CD4-positive, alpha-beta T cell treated with Interleukin-15 for 1 hour (primary cell): ENCODE measurements around the gene NDUFB10.
A peak's percentile ranks its signal among the peaks of the same experiment; 100 is the strongest.
"Not testable (repeated sequence)": the region's sequence is repeated elsewhere in the genome, so short reads cannot be mapped to it uniquely, and the experiment has no call there.

ENCODE experiments used
- DNase-seq: peaks from one replicate; pipeline ENCODE4 v3.0.0-alpha.2; 2020

NDUFB10 gene

GRCh38 chr16:1926271-1926670, 33.1 kb upstream of the NDUFB10 start:
- no peak for DNase-seq

GRCh38 chr16:1929105-1929504, 30.2 kb upstream of the NDUFB10 start:
- no peak for DNase-seq

GRCh38 chr16:1929578-1930337, 29.6 kb upstream of the NDUFB10 start:
- peak; percentile 89 for DNase-seq

GRCh38 chr16:1930338-1930720, 29.0 kb upstream of the NDUFB10 start:
- no peak for DNase-seq

DNA sequence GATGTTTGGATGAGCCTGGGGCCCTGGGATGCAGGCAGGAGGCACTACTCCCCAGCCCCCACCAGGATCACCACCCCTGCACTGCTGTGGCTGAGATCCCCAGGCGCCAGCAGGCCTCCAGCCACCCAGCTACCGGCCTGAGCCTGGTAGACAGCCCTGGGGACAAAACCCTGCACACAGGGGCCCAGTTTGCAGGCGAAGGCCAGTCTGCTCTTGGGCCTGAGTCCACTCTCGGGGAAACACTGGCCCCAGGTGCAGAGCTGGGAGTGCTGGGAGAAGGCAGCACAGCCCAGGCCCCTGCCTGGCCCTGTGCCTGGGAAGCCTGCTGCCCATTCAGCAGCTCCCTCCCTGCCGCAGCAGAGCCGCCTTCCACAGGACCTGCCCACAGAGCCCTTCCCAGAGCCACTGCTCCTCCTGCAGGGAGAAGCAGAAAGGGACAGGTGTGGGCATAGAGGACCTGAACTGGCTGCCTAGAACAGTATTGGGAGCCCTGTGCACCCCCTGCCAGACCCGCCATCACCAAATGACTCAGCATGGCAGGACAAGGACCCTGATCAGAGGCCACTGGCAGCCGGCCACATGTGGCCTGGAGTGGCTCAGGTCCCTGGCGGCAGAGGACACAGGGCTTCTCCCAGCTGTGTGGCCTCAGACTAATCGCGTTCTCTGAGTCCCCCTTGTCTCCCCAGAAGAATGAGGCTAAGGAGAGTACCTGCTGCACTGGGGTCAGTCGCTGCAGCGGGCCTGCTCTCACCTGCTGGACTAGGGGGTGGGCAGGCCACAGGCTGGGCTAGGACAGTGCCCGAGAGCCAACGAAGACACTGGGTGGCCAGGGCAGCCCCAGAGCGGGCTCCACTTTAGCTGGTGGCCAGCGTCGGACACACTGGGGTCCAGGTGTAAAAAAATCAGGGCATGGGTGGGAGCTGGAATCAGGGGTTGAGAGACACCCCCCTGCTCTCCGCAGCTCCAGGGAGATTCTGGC, 27.0 kb upstream of the NDUFB10 start:
- DNase-seq = no peak

- no peak for DNase-seq
Measured at GRCh38 chr16:1933097-1933661, 26.2 kb upstream of the NDUFB10 start.

GRCh38 chr16:1936945-1937479, 22.3 kb upstream of the NDUFB10 start:
- no peak for DNase-seq

GRCh38 chr16:1938316-1938715, 21.0 kb upstream of the NDUFB10 start:
- DNase-seq = peak; percentile 56

DNA sequence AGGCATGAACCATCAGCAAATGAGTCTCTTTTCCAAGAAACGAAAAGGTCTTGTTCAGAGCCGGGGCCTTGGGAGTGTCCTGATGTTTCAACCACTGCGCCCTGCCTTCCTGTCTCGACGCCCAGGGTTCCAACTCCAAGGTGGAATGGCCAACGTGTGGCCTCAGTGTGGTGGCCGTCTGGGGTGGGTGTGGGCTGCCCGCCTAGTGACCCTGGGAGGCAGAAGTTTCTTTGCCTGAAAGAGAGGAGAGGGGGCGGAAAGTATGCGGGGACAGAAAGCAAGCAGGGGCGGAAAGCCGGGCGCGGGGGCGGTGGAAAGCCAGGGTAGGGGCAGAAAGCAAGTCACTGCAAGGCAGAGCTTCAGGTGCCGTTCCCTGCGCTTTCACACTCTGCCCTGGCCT, 20.4 kb upstream of the NDUFB10 start:
- no peak for DNase-seq

DNA sequence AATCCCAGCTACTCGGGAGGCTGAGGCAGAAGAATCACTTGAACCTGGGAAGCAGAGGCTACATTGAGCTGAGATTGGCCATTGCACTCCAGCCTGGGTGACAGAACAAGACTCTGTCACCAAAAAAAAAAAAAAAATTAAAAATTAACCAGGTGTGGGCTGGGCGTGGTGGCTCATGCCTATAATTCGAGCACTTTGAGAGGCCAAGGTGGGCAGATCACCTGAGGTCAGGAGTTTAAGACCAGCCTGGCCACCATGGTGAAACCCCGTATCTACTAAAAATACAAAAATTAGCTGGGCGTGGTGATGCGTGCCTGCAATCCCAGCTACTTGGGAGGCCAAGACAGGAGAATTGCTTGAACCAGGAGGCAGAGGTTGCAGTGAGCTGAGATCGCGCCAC, 19.5 kb upstream of the NDUFB10 start:
- DNase-seq = not testable (repeated sequence)

GRCh38 chr16:1940273-1941161, 18.8 kb upstream of the NDUFB10 start:
- no peak for DNase-seq

DNA sequence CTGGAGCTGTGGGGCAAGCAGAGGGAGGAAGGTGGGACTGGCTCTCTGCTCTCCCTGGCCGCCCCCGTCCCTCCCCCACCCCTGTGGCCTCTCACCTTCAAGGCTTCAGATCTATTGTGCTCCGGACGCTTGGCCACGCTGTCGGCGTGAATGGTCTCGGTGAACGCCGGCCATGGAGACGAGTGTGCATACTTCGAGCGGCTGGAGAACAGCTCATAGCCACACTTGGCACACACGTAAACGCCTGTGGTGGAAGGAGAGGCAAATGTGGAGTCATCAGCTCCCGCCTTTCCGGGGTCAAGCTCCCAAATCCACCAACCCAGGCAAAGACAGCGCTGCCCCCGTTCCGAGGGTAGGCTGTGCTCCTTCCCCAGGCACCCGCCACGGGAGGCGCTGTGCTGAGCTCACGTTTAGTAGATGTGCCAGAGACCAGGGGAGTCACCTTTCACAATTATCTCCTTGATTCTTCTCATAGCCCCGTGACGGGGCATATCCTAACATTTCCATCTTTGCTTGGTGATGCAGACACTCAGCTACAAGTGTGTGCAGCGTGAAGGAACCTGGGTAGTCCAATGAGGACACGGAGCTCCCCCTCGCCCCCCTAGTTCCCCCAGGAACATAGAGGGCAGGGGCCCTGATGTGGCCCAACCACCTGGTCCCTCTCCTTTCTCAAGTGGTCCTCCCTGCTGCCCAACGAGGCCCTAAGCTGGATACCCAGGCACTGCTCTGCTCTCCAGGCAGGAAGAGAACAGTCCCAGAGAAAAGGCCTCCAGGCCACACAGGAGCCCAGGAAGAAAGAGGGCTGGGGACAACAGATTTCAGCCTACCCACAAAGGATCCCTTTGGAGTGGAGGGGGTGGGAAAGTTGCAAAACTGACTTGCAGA, 17.9 kb upstream of the NDUFB10 start:
- DNase-seq = no peak

- peak; percentile 55 for DNase-seq
Measured at GRCh38 chr16:1942047-1942809, 17.1 kb upstream of the NDUFB10 start.

DNA sequence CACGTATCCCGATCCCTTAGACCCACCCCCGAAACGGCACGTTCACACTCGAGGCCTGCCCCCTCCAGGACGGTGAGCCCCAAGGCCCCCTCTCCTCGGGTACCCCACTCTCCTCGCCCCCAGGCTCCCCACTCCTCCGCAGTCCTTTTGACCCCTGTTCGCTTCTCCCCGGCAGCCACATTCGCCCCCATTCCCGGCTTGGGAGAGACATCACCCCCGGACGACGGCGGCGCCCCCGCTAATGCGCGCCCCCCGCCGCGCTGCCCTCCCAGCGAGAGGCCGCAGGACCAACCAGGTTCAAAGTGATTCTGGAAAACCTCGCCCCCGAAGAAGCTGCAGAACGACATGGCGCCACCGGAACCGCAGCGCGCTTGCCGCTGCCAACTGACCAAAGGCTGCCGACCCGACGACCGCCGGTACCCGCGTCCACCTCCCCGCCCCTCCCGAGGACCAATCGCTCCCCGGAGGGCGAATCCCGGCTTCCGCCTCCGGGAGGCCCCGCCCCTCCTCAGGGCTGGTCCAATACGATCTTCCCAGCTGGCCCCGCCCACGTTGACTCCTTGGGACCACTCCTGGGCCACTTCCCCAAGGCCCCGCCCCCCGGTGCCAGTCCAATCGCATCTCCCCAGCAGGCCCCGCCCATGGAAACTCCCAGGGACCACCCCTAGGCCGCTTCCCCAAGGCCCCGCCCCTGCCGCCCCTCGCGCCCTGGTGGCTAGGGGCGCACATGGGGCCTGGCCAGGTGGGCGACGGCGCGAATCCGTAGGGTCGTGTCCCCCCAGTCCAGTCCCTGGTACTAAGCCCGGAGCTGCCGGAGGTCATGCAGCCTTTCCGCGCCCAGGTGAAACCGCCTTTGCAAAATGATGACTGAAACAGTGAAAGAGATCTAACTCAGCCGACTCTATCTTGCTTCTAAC, 16.3 kb upstream of the NDUFB10 start, which contains the start of gene MSRB1:
MSRB1 (minus strand) TSS at position 390 of the 917 bp plus-strand sequence; CDS start at position 347, 43 bp downstream.
- DNase-seq = peak; percentile 99

DNA sequence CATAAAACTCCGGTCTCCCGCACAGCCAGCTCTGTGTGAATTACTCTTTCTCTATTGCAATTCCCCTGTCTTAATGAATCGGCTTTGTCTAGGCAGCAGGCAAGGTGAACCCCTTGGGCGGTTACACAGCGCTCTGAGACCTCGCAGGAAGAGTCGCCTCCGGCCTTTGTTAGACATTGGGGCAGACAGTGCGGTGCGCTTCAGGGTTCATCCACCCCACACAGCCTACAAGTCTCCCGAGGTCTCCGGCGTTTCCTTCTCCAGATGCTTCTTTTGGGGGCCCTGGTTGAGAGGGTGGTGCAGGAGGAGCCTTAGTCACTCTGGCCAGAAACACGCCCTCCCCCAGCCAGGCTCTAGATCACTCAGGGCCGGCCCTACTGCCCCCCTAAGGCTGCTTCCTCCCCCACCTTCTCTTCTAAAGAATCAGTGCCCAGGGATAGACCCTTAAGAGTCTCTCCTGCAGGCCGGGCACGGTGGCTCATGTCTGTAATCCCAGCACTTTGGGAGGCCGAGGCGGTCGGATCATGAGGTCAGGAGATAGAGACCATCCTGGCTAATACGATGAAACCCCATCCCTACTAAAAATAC, 14.6 kb upstream of the NDUFB10 start:
- no peak for DNase-seq

DNA sequence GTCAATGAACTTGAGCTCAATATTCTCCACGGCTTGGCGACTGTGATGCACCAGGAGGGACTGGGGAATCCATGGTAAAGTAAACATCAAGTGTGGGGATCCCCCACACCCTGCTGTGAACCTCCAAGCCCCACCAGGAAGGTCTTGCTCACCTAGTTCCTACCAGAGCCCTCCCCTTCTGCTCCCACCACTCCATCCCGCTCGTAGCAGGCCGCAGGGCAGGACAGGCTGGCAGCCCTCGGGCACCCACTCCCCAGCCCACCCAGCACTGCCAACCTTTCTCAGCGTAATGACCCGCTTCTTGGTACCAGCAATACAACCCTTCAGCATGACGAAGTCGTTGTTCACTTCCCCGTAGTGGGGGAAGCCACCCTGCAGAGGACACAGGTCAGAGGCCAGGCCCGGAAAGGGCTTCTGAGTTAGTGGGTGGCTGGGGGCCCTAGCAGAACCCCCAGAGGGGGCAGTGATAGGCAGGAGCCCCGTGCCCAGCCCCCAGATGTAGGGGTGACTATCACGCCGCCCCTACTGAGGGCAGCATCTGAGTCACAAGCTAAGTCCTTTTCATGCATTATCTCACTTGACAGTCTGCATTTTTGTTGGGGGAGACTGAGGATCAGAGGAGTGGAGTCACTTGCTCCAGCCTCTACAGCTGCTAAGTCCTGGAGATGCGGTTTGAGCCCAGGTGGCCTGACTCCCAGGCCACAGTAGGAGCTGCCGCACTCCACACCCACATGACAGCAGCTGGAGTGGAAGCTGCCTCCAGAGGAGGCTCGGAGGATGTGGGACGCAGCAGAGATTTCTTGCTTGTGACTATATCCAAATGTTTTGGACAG, 13.6 kb upstream of the NDUFB10 start:
- DNase-seq = no peak

DNA sequence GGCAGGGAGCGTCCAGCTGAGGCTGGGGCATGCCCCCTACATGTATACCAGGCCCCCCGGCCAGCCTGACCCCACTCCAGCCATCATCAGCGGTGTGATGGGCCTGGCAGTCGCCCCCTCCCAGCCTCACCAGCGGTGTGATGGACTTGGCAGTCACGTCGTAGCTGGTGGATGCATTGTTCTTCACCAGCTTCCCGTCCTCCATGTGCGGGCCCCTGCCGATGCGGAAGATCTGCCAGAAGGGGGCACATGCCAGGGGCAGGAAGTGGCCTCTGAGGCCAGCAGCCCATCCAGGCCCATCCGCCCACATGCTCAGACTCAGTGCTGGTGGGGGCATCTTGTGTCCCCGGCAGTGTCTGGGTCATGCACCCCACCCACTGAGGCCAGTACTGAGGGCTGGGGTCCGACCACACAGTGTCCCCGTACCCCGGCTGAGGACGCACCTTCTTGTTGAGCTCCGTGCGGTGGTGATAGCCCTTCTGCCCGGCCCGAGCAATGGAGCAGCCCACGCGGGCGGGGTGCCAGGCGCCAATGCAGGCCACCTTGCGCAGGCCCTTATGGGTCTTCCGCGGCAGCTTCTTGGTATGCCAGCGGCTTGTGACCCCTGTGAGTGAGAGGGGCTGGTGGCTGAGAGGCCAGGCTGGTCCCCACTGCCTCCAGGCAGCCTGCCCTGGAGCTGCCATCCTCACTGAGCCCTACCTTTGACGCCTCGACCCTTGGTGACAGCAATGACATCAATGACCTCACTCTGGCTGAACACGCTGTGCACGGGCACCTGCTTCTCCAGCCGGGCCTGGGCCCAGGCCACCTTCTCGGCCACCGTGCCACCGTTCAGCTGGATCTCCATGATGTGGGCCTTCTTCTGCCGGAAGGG, 12.6 kb upstream of the NDUFB10 start:
- no peak for DNase-seq
